GM13976 (cell line): ENCODE data around the gene PEAR1.

ENCODE experiments used
- DNase-seq: peaks from one replicate; pipeline ENCODE4 v3.0.0; 2012; ENCODE audit warnings: low spot score
- CTCF ChIP-seq: IDR thresholded peaks from 2 replicates; pipeline ENCODE4 v1.5.1; 2012; ENCODE audit warnings: borderline replicate concordance, mild to moderate bottlenecking; ENCODE audit not compliant: insufficient read depth; ENCODE audit errors: extremely low read depth, missing control alignments, control extremely low read depth
- in situ Hi-C: fragments of 300-500 bp; cut with MboI; formaldehyde crosslinking; loops from one replicate; pipeline ENCODE4 v1.12.0; 2022; ENCODE audit warnings: low sequenced_read_pairs, mixed read lengths, inconsistent platforms; ENCODE audit not compliant: unreplicated experiment

Gene PEAR1

GRCh38 chr1:156896490-156897033, 3.0 kb downstream of the PEAR1 start:
- no peak for DNase-seq
- in situ Hi-C loops: no loop called here
- TF ChIP-seq CTCF: no peak

- in situ Hi-C loops: no loop called here
- no peak for TF ChIP-seq CTCF
- no peak for DNase-seq
Measured at GRCh38 chr1:156897078-156897825, 3.7 kb downstream of the PEAR1 start.

- no peak for DNase-seq
- no peak for TF ChIP-seq CTCF
- in situ Hi-C loops: no loop called here
Measured at GRCh38 chr1:156898161-156898566, 4.6 kb downstream of the PEAR1 start.

- TF ChIP-seq CTCF: no peak
- in situ Hi-C loops: no loop called here
- DNase-seq: no peak
Measured at GRCh38 chr1:156898971-156899664, 5.6 kb downstream of the PEAR1 start.

GRCh38 chr1:156899956-156900718, 6.6 kb downstream of the PEAR1 start:
- no peak for DNase-seq
- TF ChIP-seq CTCF: no peak
- in situ Hi-C loops: no loop called here

- DNase-seq: no peak
- TF ChIP-seq CTCF: no peak
- in situ Hi-C loops: no loop called here
Measured at GRCh38 chr1:156900896-156901589, 7.5 kb downstream of the PEAR1 start.
